Osteoblast (primary cell): ENCODE measurements around the gene HMGN2. TPM values are rescaled to one million over a fixed set of nuclear protein-coding genes. Genes with fewer than 3 reads are reported as not detected.

Source experiments
- DNase-seq: peaks from one replicate; pipeline ENCODE4 v3.0.0; 2011; ENCODE audit warnings: low spot score, mixed read lengths; ENCODE audit not compliant: insufficient read length; ENCODE audit errors: missing footprints
- H2AFZ ChIP-seq: 2 replicates; pipeline ENCODE4 v1.6.0; 2011; ENCODE audit warnings: mild to moderate bottlenecking, low read length
- H3K27ac ChIP-seq: 2 replicates; pipeline ENCODE4 v1.5.1; 2011; ENCODE audit warnings: mild to moderate bottlenecking, low read depth, low read length, moderate library complexity
- H3K27me3 ChIP-seq: 2 replicates; pipeline ENCODE4 v1.6.0; 2012; ENCODE audit warnings: mild to moderate bottlenecking, control low read depth, inconsistent platforms, low read length, moderate library complexity; ENCODE audit not compliant: insufficient read depth
- H3K36me3 ChIP-seq: 2 replicates; pipeline ENCODE4 v1.5.1; 2011; ENCODE audit warnings: mild to moderate bottlenecking, low read length, control low read depth, moderate library complexity; ENCODE audit not compliant: insufficient read depth
- H3K4me1 ChIP-seq: 2 replicates; pipeline ENCODE4 v1.5.1; 2011; ENCODE audit warnings: mild to moderate bottlenecking, low read length, control low read depth, moderate library complexity; ENCODE audit not compliant: insufficient read depth
- H3K4me2 ChIP-seq: 2 replicates; pipeline ENCODE4 v1.6.0; 2011; ENCODE audit warnings: mild to moderate bottlenecking, low read length; ENCODE audit not compliant: insufficient read depth
- H3K4me3 ChIP-seq: fragments of 200-600 bp; sonication (generic); 3 replicates; pipeline ENCODE4 v1.5.1; 2012; ENCODE audit warnings: mild to moderate bottlenecking, low read length, inconsistent platforms; ENCODE audit not compliant: insufficient read depth
- H3K79me2 ChIP-seq: 2 replicates; pipeline ENCODE4 v1.6.0; 2012; ENCODE audit warnings: mild to moderate bottlenecking, low read length, control low read depth, inconsistent platforms; ENCODE audit not compliant: insufficient read depth
- H3K9me3 ChIP-seq: 2 replicates; pipeline ENCODE4 v1.5.1; 2011; ENCODE audit warnings: low read depth, low read length, control low read depth
- H4K20me1 ChIP-seq: 2 replicates; pipeline ENCODE4 v1.6.0; 2012; ENCODE audit warnings: mild to moderate bottlenecking, low read length, control low read depth; ENCODE audit not compliant: insufficient read depth
- total RNA-seq: library from RNA; depleted of rRNA; stranded (reverse); fragments of >200 nt; gene quantifications from 2 replicates; pipeline ENCODE4 v1.2.3, GENCODE V29; 2012
- TF ChIP-seq, protein P1 (sequence below): IDR thresholded peaks from 2 replicates; pipeline ENCODE4 v1.5.1; 2011; ENCODE audit warnings: mild to moderate bottlenecking, low read depth, low read length, moderate library complexity; ENCODE audit errors: extremely low read depth

HMGN2 gene
- total RNA-seq, 1 donor: 181 TPM

DNA sequence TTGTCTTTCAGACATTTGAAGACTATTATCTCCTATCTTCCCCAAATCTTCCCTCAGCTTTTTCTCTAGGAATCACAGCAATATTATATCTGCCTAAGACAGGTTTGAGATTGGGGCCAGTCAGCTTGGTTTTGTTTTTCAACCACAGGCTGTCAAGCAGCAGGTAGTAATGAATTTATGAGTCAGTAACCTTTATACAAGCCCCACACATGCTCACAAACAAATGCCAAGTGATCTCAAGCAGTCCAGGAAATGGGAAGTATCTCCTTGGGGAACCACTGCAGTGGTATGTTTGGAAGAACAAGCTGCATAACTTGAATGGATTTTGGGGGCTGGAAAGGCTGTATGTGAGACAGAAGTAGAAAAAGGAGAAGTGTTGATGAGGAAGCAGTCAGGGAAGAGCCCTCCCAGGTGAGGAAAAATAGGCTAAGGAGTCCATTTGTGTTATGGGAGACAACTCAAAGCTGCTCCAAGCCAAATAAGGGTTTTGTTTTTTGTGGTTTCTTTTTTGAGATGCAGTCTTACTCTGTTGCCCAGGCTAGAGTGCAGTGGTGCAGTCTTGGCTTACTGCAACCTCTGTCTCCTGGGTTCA lies 38.0 kb upstream of the HMGN2 start:
- peaks cover 16% of the 10 kb centered on the region for H3K4me1 ChIP-seq
- H3K27ac ChIP-seq: no peak overlapping the region
- peaks cover 35% of the 10 kb centered on the region for H3K36me3 ChIP-seq
- peaks cover 34% of the 10 kb centered on the region for H3K79me2 ChIP-seq
- no peaks in the 10 kb centered on the region for H4K20me1 ChIP-seq
- TF ChIP-seq, protein P1, sequence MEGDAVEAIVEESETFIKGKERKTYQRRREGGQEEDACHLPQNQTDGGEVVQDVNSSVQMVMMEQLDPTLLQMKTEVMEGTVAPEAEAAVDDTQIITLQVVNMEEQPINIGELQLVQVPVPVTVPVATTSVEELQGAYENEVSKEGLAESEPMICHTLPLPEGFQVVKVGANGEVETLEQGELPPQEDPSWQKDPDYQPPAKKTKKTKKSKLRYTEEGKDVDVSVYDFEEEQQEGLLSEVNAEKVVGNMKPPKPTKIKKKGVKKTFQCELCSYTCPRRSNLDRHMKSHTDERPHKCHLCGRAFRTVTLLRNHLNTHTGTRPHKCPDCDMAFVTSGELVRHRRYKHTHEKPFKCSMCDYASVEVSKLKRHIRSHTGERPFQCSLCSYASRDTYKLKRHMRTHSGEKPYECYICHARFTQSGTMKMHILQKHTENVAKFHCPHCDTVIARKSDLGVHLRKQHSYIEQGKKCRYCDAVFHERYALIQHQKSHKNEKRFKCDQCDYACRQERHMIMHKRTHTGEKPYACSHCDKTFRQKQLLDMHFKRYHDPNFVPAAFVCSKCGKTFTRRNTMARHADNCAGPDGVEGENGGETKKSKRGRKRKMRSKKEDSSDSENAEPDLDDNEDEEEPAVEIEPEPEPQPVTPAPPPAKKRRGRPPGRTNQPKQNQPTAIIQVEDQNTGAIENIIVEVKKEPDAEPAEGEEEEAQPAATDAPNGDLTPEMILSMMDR: no peak
- H3K27me3 ChIP-seq: peaks cover 4% of the 10 kb centered on the region
- H3K4me2 ChIP-seq: peak overlapping the region; percentile 91
- H3K4me3 ChIP-seq: peak overlapping the region; percentile 6
- H2AFZ ChIP-seq: no peak overlapping the region
- H3K9me3 ChIP-seq: no peaks in the 10 kb centered on the region
- DNase-seq: peak; percentile 13

DNA sequence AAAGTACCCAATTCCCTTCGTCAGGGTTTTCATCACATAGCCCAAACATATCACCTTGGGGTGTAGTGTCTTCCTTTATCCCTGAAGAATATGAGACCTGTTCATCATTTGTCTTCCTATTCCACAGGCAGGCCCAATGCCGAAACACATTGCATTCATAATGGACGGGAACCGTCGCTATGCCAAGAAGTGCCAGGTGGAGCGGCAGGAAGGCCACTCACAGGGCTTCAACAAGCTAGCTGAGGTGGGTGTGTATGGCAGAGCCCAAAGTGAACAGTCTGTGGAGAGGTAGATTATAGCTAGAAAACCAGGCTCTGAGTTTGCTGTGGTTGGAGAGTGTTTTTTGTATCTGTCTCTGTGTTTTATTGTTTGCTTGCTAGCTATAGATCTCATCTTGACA lies 34.2 kb upstream of the HMGN2 start:
- Histone ChIP-seq H4K20me1 (peaks cover 5% of the 10 kb centered on the region), H3K4me2 (no peak overlapping the region), H3K4me1 (peaks cover 11% of the 10 kb centered on the region), H3K79me2 (peaks cover 29% of the 10 kb centered on the region), H3K36me3 (peaks cover 63% of the 10 kb centered on the region), H3K27ac (no peak overlapping the region), H3K4me3 (no peak overlapping the region), H3K9me3 (no peaks in the 10 kb centered on the region), H3K27me3 (no peaks in the 10 kb centered on the region), H2AFZ (no peak overlapping the region)
- TF ChIP-seq, protein P1: no peak
- DNase-seq: peak; percentile 10

DNA sequence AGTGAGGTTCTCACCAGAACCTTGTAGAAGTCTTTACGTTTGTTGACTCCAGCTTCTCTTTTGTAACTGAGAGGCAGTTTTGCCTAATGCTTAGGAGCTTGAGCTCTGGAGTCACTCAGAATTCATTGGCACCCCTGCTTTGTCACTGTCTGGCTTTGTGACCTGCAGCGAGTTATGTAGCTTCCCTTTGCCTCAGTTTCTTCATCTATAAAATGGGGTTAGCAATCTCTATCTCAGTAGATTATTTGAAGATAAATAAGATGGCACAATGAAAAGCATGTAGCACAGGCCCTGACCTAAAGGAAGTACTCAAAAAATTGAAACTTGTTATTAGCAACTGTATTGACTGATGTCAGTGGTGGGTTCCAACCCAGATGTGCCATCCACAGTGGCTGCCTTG lies 32.0 kb upstream of the HMGN2 start:
- TF ChIP-seq, protein P1: no peak
- no peak for DNase-seq
- H3K79me2 ChIP-seq: peaks cover 14% of the 10 kb centered on the region
- no peaks in the 10 kb centered on the region for H3K27me3 ChIP-seq
- H3K4me2 ChIP-seq: no peak overlapping the region
- H3K4me3 ChIP-seq: no peak overlapping the region
- H3K27ac ChIP-seq: no peak overlapping the region
- peaks cover 80% of the 10 kb centered on the region for H3K36me3 ChIP-seq
- peaks cover 5% of the 10 kb centered on the region for H4K20me1 ChIP-seq
- H2AFZ ChIP-seq: no peak overlapping the region
- H3K9me3 ChIP-seq: no peaks in the 10 kb centered on the region
- H3K4me1 ChIP-seq: no peaks in the 10 kb centered on the region

DNA sequence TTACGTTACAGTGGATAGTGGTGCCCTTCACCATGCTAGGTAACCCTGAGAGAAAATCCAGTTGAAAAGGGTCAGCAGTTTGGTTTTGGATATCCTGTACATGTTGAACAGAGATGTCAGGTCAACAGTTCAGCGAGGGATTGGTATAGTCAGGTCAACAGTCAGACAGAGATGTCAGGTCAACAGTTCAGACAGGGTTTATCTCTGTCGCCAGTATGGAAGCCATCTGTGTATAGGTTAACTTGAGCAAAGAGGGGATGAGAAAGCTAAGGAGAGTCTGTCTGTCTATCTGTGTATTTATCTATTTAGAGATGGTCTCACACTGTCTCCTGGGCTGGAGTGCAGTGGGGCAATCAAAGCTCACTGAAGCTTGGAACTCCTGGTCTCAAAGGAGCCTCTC lies 22.4 kb upstream of the HMGN2 start:
- H2AFZ ChIP-seq: no peak overlapping the region
- H3K27ac ChIP-seq: no peak overlapping the region
- no peak for DNase-seq
- H3K4me3 ChIP-seq: no peak overlapping the region
- H3K9me3 ChIP-seq: no peaks in the 10 kb centered on the region
- H4K20me1 ChIP-seq: peaks cover 4% of the 10 kb centered on the region
- no peak overlapping the region for H3K4me2 ChIP-seq
- no peaks in the 10 kb centered on the region for H3K79me2 ChIP-seq
- H3K4me1 ChIP-seq: no peaks in the 10 kb centered on the region
- no peaks in the 10 kb centered on the region for H3K27me3 ChIP-seq
- H3K36me3 ChIP-seq: peaks cover 71% of the 10 kb centered on the region
- TF ChIP-seq, protein P1: no peak
